ENCODE measurements around the gene ZNF143. TPM values are rescaled to one million over a fixed set of nuclear protein-coding genes. Genes with fewer than 3 reads are reported as not detected.

Gene ZNF143
- 24.4 TPM for polyA plus RNA-seq (2013, experiment 1 of 2)
- 23.7 TPM for polyA plus RNA-seq (2013, experiment 2 of 2)

GRCh38 chr11:9460322-9461062 lies at the start of gene ZNF143:
Gene ZNF143, plus strand, starts transcription at chr11:9461012. Its CDS starts 10,297 bp downstream, at chr11:9471309.
- Histone ChIP-seq H2AFZ (ENCODE audit: low read length) (peak within 1 kb of the TSS; percentile 82), H3K9me3 (replicated peaks in 1 of 2; ENCODE audit: control insufficient read depth in 2 of 2, insufficient read depth in 1 of 2, low read depth in 1 of 2, low read length in 2 of 2) (no peaks in the 10 kb centered on the region), H3K14ac (ENCODE audit: low read length) (peak within 1 kb of the TSS; percentile 56), H3K23ac (ENCODE audit: low read depth, low read length, poor library complexity) (peak within 1 kb of the TSS; percentile 73), H2BK15ac (ENCODE audit: low read length) (no peak within 1 kb of the TSS), H3K4me1 (ENCODE audit: control insufficient read depth in 2 of 2, insufficient read depth in 1 of 2, low read depth in 1 of 2, low read length in 2 of 2) (no peaks in the 10 kb centered on the region), H3K4ac (ENCODE audit: low read length) (no peak within 1 kb of the TSS), H2AK5ac (ENCODE audit: low read depth, low read length) (peak within 1 kb of the TSS; percentile 84), H3K18ac (ENCODE audit: low read length) (peak within 1 kb of the TSS; percentile 96), H2BK12ac (ENCODE audit: low read length) (no peak within 1 kb of the TSS), H4K91ac (ENCODE audit: low read depth, low read length, poor library complexity) (peak within 1 kb of the TSS; percentile 95), H3K9ac (ENCODE audit: low read depth, low read length, poor library complexity) (peak within 1 kb of the TSS; percentile 94), H2BK5ac (ENCODE audit: low read length) (peak within 1 kb of the TSS; percentile 93), H3K79me1 (ENCODE audit: low read depth, low read length) (peaks cover 2% of the 10 kb centered on the region), H4K8ac (ENCODE audit: low read depth, low read length) (no peak within 1 kb of the TSS), H3K27me3 (ENCODE audit: control insufficient read depth in 3 of 3, insufficient read depth in 3 of 3, low read depth in 1 of 3, low read length in 3 of 3) (no peaks in the 10 kb centered on the region), H3K4me2 (ENCODE audit: insufficient read depth, low read length, poor library complexity, severe bottlenecking) (peak within 1 kb of the TSS; percentile 61), H2BK120ac (ENCODE audit: low read depth, low read length) (peak within 1 kb of the TSS; percentile 57), H3K36me3 (replicated peaks in 1 of 2; ENCODE audit: control insufficient read depth in 2 of 2, insufficient read depth in 2 of 2, low read length in 2 of 2) (no peaks in the 10 kb centered on the region), H3K27ac (replicated peaks; ENCODE audit: low read length) (peak within 1 kb of the TSS; percentile 100), H3K4me3 (ENCODE audit: low read length in 2 of 2) (peak within 1 kb of the TSS; percentile 64 to 96)
- peak; percentile 100 for DNase-seq (ENCODE audit: low spot score)
- WGBS, 2 donors (ENCODE audit: extremely low coverage in 2 of 2, insufficient read length in 2 of 2, insufficient replicate concordance in 1 of 2) = no CpG with 5 or more reads among the region's 45 CpGs

GRCh38 chr11:9428706-9429105 lies 32.1 kb upstream of the ZNF143 start:
- WGBS, 2 donors (ENCODE audit: extremely low coverage in 2 of 2, insufficient read length in 2 of 2, insufficient replicate concordance in 1 of 2) = no CpG with 5 or more reads among the region's 1 CpG
- no peak for DNase-seq (ENCODE audit: low spot score)
- H3K23ac ChIP-seq (ENCODE audit: low read depth, low read length, poor library complexity) = no peak overlapping the region
- H2BK5ac ChIP-seq (ENCODE audit: low read length) = no peak overlapping the region
- no peak overlapping the region for H3K4me2 ChIP-seq (ENCODE audit: insufficient read depth, low read length, poor library complexity, severe bottlenecking)
- no peak overlapping the region for H2BK120ac ChIP-seq (ENCODE audit: low read depth, low read length)
- no peaks in the 10 kb centered on the region for H3K27me3 ChIP-seq (ENCODE audit: control insufficient read depth in 3 of 3, insufficient read depth in 3 of 3, low read depth in 1 of 3, low read length in 3 of 3)
- no peaks in the 10 kb centered on the region for H3K9me3 ChIP-seq (replicated peaks in 1 of 2; ENCODE audit: control insufficient read depth in 2 of 2, insufficient read depth in 1 of 2, low read depth in 1 of 2, low read length in 2 of 2)
- H4K91ac ChIP-seq (ENCODE audit: low read depth, low read length, poor library complexity) = no peak overlapping the region
- no peaks in the 10 kb centered on the region for H3K79me1 ChIP-seq (ENCODE audit: low read depth, low read length)
- no peak overlapping the region for H3K18ac ChIP-seq (ENCODE audit: low read length)
- no peak overlapping the region for H2BK15ac ChIP-seq (ENCODE audit: low read length)
- H4K8ac ChIP-seq (ENCODE audit: low read depth, low read length) = no peak overlapping the region
- no peak overlapping the region for H3K4ac ChIP-seq (ENCODE audit: low read length)
- H2BK12ac ChIP-seq (ENCODE audit: low read length) = no peak overlapping the region
- no peak overlapping the region for H3K4me3 ChIP-seq (ENCODE audit: low read length in 2 of 2)
- no peak overlapping the region for H3K27ac ChIP-seq (replicated peaks; ENCODE audit: low read length)
- no peak overlapping the region for H2AK5ac ChIP-seq (ENCODE audit: low read depth, low read length)
- no peaks in the 10 kb centered on the region for H3K4me1 ChIP-seq (ENCODE audit: control insufficient read depth in 2 of 2, insufficient read depth in 1 of 2, low read depth in 1 of 2, low read length in 2 of 2)
- no peak overlapping the region for H3K9ac ChIP-seq (ENCODE audit: low read depth, low read length, poor library complexity)
- H2AFZ ChIP-seq (ENCODE audit: low read length) = no peak overlapping the region
- peaks cover 16 to 98% of the 10 kb centered on the region in 2 donors for H3K36me3 ChIP-seq (replicated peaks in 1 of 2; ENCODE audit: control insufficient read depth in 2 of 2, insufficient read depth in 2 of 2, low read length in 2 of 2)
- H3K14ac ChIP-seq (ENCODE audit: low read length) = no peak overlapping the region

GRCh38 chr11:9438611-9439010 lies 22.2 kb upstream of the ZNF143 start:
- no peak for DNase-seq (ENCODE audit: low spot score)
- Histone ChIP-seq H3K4me1 (ENCODE audit: control insufficient read depth in 2 of 2, insufficient read depth in 1 of 2, low read depth in 1 of 2, low read length in 2 of 2) (no peaks in the 10 kb centered on the region), H3K23ac (ENCODE audit: low read depth, low read length, poor library complexity) (no peak overlapping the region), H2BK120ac (ENCODE audit: low read depth, low read length) (no peak overlapping the region), H3K4ac (ENCODE audit: low read length) (no peak overlapping the region), H3K27ac (replicated peaks; ENCODE audit: low read length) (no peak overlapping the region), H2BK12ac (ENCODE audit: low read length) (no peak overlapping the region), H2AFZ (ENCODE audit: low read length) (no peak overlapping the region), H3K27me3 (ENCODE audit: control insufficient read depth in 3 of 3, insufficient read depth in 3 of 3, low read depth in 1 of 3, low read length in 3 of 3) (peaks cover 0 to 4% (median 0%) of the 10 kb centered on the region in 3 experiments), H3K9me3 (replicated peaks in 1 of 2; ENCODE audit: control insufficient read depth in 2 of 2, insufficient read depth in 1 of 2, low read depth in 1 of 2, low read length in 2 of 2) (peaks cover 0 to 9% of the 10 kb centered on the region in 2 donors), H3K18ac (ENCODE audit: low read length) (no peak overlapping the region), H2BK15ac (ENCODE audit: low read length) (no peak overlapping the region), H3K14ac (ENCODE audit: low read length) (no peak overlapping the region), H3K4me3 (ENCODE audit: low read length in 2 of 2) (no peak overlapping the region), H3K4me2 (ENCODE audit: insufficient read depth, low read length, poor library complexity, severe bottlenecking) (no peak overlapping the region), H4K8ac (ENCODE audit: low read depth, low read length) (no peak overlapping the region), H3K79me1 (ENCODE audit: low read depth, low read length) (peaks cover 2% of the 10 kb centered on the region), H3K9ac (ENCODE audit: low read depth, low read length, poor library complexity) (no peak overlapping the region), H3K36me3 (replicated peaks in 1 of 2; ENCODE audit: control insufficient read depth in 2 of 2, insufficient read depth in 2 of 2, low read length in 2 of 2) (peaks cover 28 to 98% of the 10 kb centered on the region in 2 donors), H2AK5ac (ENCODE audit: low read depth, low read length) (no peak overlapping the region), H4K91ac (ENCODE audit: low read depth, low read length, poor library complexity) (no peak overlapping the region), H2BK5ac (ENCODE audit: low read length) (no peak overlapping the region)
- no CpG with 5 or more reads among the region's 4 CpGs for WGBS, 2 donors (ENCODE audit: extremely low coverage in 2 of 2, insufficient read length in 2 of 2, insufficient replicate concordance in 1 of 2)

- H4K91ac ChIP-seq (ENCODE audit: low read depth, low read length, poor library complexity) = no peak overlapping the region
- no peak overlapping the region for H2BK5ac ChIP-seq (ENCODE audit: low read length)
- H2AK5ac ChIP-seq (ENCODE audit: low read depth, low read length) = no peak overlapping the region
- H2BK120ac ChIP-seq (ENCODE audit: low read depth, low read length) = no peak overlapping the region
- H3K18ac ChIP-seq (ENCODE audit: low read length) = no peak overlapping the region
- H3K4me3 ChIP-seq (ENCODE audit: low read length in 2 of 2) = no peak overlapping the region
- H3K14ac ChIP-seq (ENCODE audit: low read length) = no peak overlapping the region
- no peak overlapping the region for H3K9ac ChIP-seq (ENCODE audit: low read depth, low read length, poor library complexity)
- H3K36me3 ChIP-seq (replicated peaks in 1 of 2; ENCODE audit: control insufficient read depth in 2 of 2, insufficient read depth in 2 of 2, low read length in 2 of 2) = peaks cover 15 to 86% of the 10 kb centered on the region in 2 donors
- H2BK12ac ChIP-seq (ENCODE audit: low read length) = no peak overlapping the region
- no peak overlapping the region for H2BK15ac ChIP-seq (ENCODE audit: low read length)
- H2AFZ ChIP-seq (ENCODE audit: low read length) = no peak overlapping the region
- WGBS, 2 donors (ENCODE audit: extremely low coverage in 2 of 2, insufficient read length in 2 of 2, insufficient replicate concordance in 1 of 2) = no CpG with 5 or more reads among the region's 4 CpGs
- no peak overlapping the region for H3K4me2 ChIP-seq (ENCODE audit: insufficient read depth, low read length, poor library complexity, severe bottlenecking)
- no peaks in the 10 kb centered on the region for H3K27me3 ChIP-seq (ENCODE audit: control insufficient read depth in 3 of 3, insufficient read depth in 3 of 3, low read depth in 1 of 3, low read length in 3 of 3)
- no peak overlapping the region for H3K27ac ChIP-seq (replicated peaks; ENCODE audit: low read length)
- no peak overlapping the region for H4K8ac ChIP-seq (ENCODE audit: low read depth, low read length)
- H3K23ac ChIP-seq (ENCODE audit: low read depth, low read length, poor library complexity) = no peak overlapping the region
- no peak overlapping the region for H3K4ac ChIP-seq (ENCODE audit: low read length)
- H3K4me1 ChIP-seq (ENCODE audit: control insufficient read depth in 2 of 2, insufficient read depth in 1 of 2, low read depth in 1 of 2, low read length in 2 of 2) = no peaks in the 10 kb centered on the region
- H3K9me3 ChIP-seq (replicated peaks in 1 of 2; ENCODE audit: control insufficient read depth in 2 of 2, insufficient read depth in 1 of 2, low read depth in 1 of 2, low read length in 2 of 2) = peaks cover 0 to 2% of the 10 kb centered on the region in 2 donors
- H3K79me1 ChIP-seq (ENCODE audit: low read depth, low read length) = peaks cover 2% of the 10 kb centered on the region
- DNase-seq (ENCODE audit: low spot score) = no peak
Observed at GRCh38 chr11:9446230-9446629, 14.6 kb upstream of the ZNF143 start.
